K562 (cell line): Measurements from ENCODE around the gene DLK1. TPM values are rescaled to one million over a fixed set of nuclear protein-coding genes. Genes with fewer than 3 reads are reported as not detected.

Source experiments
- ELF4 ChIP-seq: fragments of 450-650 bp; formaldehyde crosslinking; IDR thresholded peaks from 2 replicates; pipeline ENCODE4 v1.4.0; 2022; ENCODE audit warnings: missing genetic modification characterization
- MAZ ChIP-seq, 2 experiments: fragments of 450-650 bp in 1 of 2; sonication (generic) in 1 of 2; formaldehyde crosslinking; IDR thresholded peaks in 1 of 2; conservative IDR thresholded peaks in 1 of 2; 2 replicates each; pipeline versions ENCODE4 v1.4.0 to v1.5.0; 2020; ENCODE audit warnings: mild to moderate bottlenecking in 1 of 2, missing genetic modification reagents in 1 of 2
- PHF20 ChIP-seq: fragments of 450-650 bp; IDR thresholded peaks from 2 replicates; pipeline ENCODE4 v1.6.1; 2018; ENCODE audit not compliant: partially characterized antibody
- PRPF4 ChIP-seq: fragments of 200-400 bp; formaldehyde crosslinking; IDR thresholded peaks from one replicate; pipeline ENCODE4 v1.6.1; 2017; ENCODE audit warnings: low read length, low read depth, mild to moderate bottlenecking; ENCODE audit not compliant: insufficient read depth, poor library complexity, severe bottlenecking
- PYGO2 ChIP-seq: fragments of 450-650 bp; IDR thresholded peaks from 2 replicates; pipeline ENCODE4 v1.6.1; 2016; ENCODE audit warnings: mild to moderate bottlenecking, missing genetic modification characterization, moderate library complexity, missing compliant biosample characterization
- RBM25 ChIP-seq: fragments of 200-400 bp; formaldehyde crosslinking; IDR thresholded peaks from 2 replicates; pipeline ENCODE4 v1.6.1; 2018; ENCODE audit warnings: low read length, low read depth, moderate library complexity; ENCODE audit not compliant: severe bottlenecking
- TCFL5 ChIP-seq: fragments of 250-450 bp; sonication (Bioruptor Pico); conservative IDR thresholded peaks from 2 replicates; pipeline ENCODE4 v1.6.1; 2021; ENCODE audit warnings: mild to moderate bottlenecking, moderate library complexity, matching md5 sums
- TOE1 ChIP-seq, 2 experiments: fragments of 450-650 bp in 1 of 2; sonication (generic) in 1 of 2; formaldehyde crosslinking in 1 of 2; IDR thresholded peaks; 2 replicates each; pipeline versions ENCODE4 v1.7.1 to v1.8.0; 2016 to 2022; ENCODE audit warnings: borderline replicate concordance in 2 of 2, mild to moderate bottlenecking in 2 of 2, antibody characterized with exemption in 1 of 2, inconsistent platforms in 1 of 2, low read depth in 1 of 2, missing genetic modification reagents in 1 of 2, moderate library complexity in 1 of 2
- TRIM24 ChIP-seq, 2 experiments: fragments of 450-650 bp; IDR thresholded peaks; 2 replicates each; pipeline ENCODE4 v1.6.1; 2016
- ZNF165 ChIP-seq: fragments of 250-450 bp; sonication (Bioruptor Pico); IDR thresholded peaks from 2 replicates; pipeline ENCODE4 v1.4.0; 2020; ENCODE audit warnings: borderline replicate concordance
- ZNF41 ChIP-seq: fragments of 250-450 bp; sonication (Bioruptor Pico); conservative IDR thresholded peaks from 2 replicates; pipeline ENCODE4 v1.4.0; 2020; ENCODE audit warnings: mild to moderate bottlenecking
- polyA plus RNA-seq, 8 experiments: library from polyadenylated mRNA; depleted of rRNA in 4 of 8; stranded (reverse) in 5 of 8; unstranded in 3 of 8; fragments of >200 nt; fragmentation: Nextera tagmentation in 2 of 8; fragmentation: Illumina TruSeq in 1 of 8; extraction: Ambion mirVana in 2 of 8; extraction: Trizol in 1 of 8; gene quantifications; 2 replicates each; pipeline versions ENCODE4 v1.2.1 to v1.2.3, GENCODE V29; 2011 to 2014; ENCODE audit warnings: inconsistent platforms in 1 of 8, missing spikeins in 1 of 8
- total RNA-seq, 7 experiments: library from RNA; depleted of rRNA in 6 of 7; stranded (reverse); fragments of >200 nt in 6 of 7; fragmentation: Illumina TruSeq in 2 of 7; extraction: Trizol in 2 of 7; gene quantifications; 2 replicates each; pipeline versions ENCODE4 v1.2.1 to v1.2.3, GENCODE V29; 2011 to 2021; ENCODE audit warnings: low replicate concordance in 1 of 7
- TF ChIP-seq, protein P1 (sequence below), 2 experiments: IDR thresholded peaks in 1 of 2; conservative IDR thresholded peaks in 1 of 2; 2 replicates each; pipeline ENCODE4 v1.6.1; 2016; ENCODE audit warnings: low read depth in 2 of 2, mild to moderate bottlenecking in 1 of 2, missing compliant biosample characterization in 1 of 2, missing genetic modification characterization in 1 of 2, moderate library complexity in 1 of 2
- TF ChIP-seq, protein P2 (sequence below): fragments of 250-450 bp; sonication (Bioruptor Pico); IDR thresholded peaks from 2 replicates; pipeline ENCODE4 v1.8.0; 2021; ENCODE audit warnings: mild to moderate bottlenecking, moderate library complexity
- TF ChIP-seq, protein P3 (sequence below): fragments of 450-650 bp; formaldehyde crosslinking; IDR thresholded peaks from 2 replicates; pipeline ENCODE4 v1.4.0; 2022; ENCODE audit warnings: missing genetic modification characterization
- TF ChIP-seq, protein P4 (sequence below): fragments of 450-650 bp; formaldehyde crosslinking; conservative IDR thresholded peaks from 2 replicates; pipeline ENCODE4 v1.4.0; 2022; ENCODE audit warnings: mild to moderate bottlenecking, missing genetic modification characterization
- TF ChIP-seq, protein P5 (sequence below): fragments of 250-450 bp; sonication (Bioruptor Pico); IDR thresholded peaks from 2 replicates; pipeline ENCODE4 v1.4.0; 2020; ENCODE audit warnings: mild to moderate bottlenecking
- TF ChIP-seq, protein P6 (sequence below): sonication (generic); formaldehyde crosslinking; IDR thresholded peaks from 2 replicates; pipeline ENCODE4 v1.8.0; 2023; ENCODE audit warnings: mild to moderate bottlenecking, missing genetic modification reagents

The DLK1 gene
- total and polyA plus RNA-seq, 9 of the 15 experiments (the other 6 are each of a cell fraction or from before 2014, with no cell fraction given), result 4.4 to 97.2 (median 15.3) TPM

DNA sequence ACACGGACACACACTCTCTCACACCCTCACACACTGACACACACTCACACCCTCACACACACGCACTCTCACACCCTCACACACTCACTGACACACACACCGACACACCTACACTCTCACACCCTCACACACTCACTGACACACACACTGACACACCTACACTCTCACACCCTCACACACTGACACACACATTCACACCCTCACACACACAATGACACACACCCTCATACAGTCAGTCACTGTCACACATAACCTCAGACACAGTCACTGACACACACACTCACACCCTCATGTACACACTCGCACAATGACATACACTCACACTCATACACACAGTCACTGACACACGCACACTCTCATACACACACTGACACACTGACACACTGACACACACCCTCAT is 19.8 kb upstream of the DLK1 start (continued):
- TF ChIP-seq, protein P1, sequence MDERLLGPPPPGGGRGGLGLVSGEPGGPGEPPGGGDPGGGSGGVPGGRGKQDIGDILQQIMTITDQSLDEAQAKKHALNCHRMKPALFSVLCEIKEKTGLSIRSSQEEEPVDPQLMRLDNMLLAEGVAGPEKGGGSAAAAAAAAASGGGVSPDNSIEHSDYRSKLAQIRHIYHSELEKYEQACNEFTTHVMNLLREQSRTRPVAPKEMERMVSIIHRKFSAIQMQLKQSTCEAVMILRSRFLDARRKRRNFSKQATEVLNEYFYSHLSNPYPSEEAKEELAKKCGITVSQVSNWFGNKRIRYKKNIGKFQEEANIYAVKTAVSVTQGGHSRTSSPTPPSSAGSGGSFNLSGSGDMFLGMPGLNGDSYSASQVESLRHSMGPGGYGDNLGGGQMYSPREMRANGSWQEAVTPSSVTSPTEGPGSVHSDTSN (CRISPR knock-in tag; IDR thresholded peaks at IDR 0.05; ENCODE audit: low read depth), result no peak
- TF ChIP-seq, protein P1 (tag; conservative IDR thresholded peaks at IDR 0.05; ENCODE audit: low read depth), result no peak
- TF ChIP-seq MAZ (CRISPR knock-in tag; conservative IDR thresholded peaks at IDR 0.05 in 1 of 2, IDR thresholded peaks at IDR 0.05 in 1 of 2), result no peak
- no peak for TF ChIP-seq ZNF41
- TF ChIP-seq, protein P2, sequence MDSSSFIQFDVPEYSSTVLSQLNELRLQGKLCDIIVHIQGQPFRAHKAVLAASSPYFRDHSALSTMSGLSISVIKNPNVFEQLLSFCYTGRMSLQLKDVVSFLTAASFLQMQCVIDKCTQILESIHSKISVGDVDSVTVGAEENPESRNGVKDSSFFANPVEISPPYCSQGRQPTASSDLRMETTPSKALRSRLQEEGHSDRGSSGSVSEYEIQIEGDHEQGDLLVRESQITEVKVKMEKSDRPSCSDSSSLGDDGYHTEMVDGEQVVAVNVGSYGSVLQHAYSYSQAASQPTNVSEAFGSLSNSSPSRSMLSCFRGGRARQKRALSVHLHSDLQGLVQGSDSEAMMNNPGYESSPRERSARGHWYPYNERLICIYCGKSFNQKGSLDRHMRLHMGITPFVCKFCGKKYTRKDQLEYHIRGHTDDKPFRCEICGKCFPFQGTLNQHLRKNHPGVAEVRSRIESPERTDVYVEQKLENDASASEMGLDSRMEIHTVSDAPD (CRISPR knock-in tag), result no peak
- TF ChIP-seq, protein P3, sequence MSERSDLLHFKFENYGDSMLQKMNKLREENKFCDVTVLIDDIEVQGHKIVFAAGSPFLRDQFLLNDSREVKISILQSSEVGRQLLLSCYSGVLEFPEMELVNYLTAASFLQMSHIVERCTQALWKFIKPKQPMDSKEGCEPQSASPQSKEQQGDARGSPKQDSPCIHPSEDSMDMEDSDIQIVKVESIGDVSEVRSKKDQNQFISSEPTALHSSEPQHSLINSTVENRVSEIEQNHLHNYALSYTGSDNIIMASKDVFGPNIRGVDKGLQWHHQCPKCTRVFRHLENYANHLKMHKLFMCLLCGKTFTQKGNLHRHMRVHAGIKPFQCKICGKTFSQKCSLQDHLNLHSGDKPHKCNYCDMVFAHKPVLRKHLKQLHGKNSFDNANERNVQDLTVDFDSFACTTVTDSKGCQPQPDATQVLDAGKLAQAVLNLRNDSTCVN (CRISPR knock-in tag), result 0 out of 2 replicates have a peak, but pooled peaks have one; percentile 17
- TF ChIP-seq ELF4 (CRISPR knock-in tag), result 0 out of 2 replicates have a peak, but pooled peaks have one; percentile 49
- TF ChIP-seq RBM25, result no peak
- TF ChIP-seq, protein P4, sequence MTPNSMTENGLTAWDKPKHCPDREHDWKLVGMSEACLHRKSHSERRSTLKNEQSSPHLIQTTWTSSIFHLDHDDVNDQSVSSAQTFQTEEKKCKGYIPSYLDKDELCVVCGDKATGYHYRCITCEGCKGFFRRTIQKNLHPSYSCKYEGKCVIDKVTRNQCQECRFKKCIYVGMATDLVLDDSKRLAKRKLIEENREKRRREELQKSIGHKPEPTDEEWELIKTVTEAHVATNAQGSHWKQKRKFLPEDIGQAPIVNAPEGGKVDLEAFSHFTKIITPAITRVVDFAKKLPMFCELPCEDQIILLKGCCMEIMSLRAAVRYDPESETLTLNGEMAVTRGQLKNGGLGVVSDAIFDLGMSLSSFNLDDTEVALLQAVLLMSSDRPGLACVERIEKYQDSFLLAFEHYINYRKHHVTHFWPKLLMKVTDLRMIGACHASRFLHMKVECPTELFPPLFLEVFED (CRISPR knock-in tag), result peak; percentile 48; the same call in 1 of the 2 replicates
- TF ChIP-seq TOE1 (IDR thresholded peaks at IDR 0.05; ENCODE audit: borderline replicate concordance), result peak; percentile 26; the same call in 1 of the 2 replicates
- TF ChIP-seq TOE1 (CRISPR knock-in tag; IDR thresholded peaks at IDR 0.05; ENCODE audit: borderline replicate concordance, low read depth), result no peak
- TF ChIP-seq, protein P5, sequence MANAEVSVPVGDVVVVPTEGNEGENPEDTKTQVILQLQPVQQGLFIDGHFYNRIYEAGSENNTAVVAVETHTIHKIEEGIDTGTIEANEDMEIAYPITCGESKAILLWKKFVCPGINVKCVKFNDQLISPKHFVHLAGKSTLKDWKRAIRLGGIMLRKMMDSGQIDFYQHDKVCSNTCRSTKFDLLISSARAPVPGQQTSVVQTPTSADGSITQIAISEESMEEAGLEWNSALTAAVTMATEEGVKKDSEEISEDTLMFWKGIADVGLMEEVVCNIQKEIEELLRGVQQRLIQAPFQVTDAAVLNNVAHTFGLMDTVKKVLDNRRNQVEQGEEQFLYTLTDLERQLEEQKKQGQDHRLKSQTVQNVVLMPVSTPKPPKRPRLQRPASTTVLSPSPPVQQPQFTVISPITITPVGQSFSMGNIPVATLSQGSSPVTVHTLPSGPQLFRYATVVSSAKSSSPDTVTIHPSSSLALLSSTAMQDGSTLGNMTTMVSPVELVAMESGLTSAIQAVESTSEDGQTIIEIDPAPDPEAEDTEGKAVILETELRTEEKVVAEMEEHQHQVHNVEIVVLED (CRISPR knock-in tag), result no peak
- TF ChIP-seq TRIM24 (IDR thresholded peaks at IDR 0.05), result no peak
- TF ChIP-seq PRPF4, result no peak
- no peak for TF ChIP-seq TCFL5
- no peak for TF ChIP-seq ZNF165 (CRISPR knock-in tag)
- peak; percentile 30 for TF ChIP-seq PHF20
- TF ChIP-seq, protein P6, sequence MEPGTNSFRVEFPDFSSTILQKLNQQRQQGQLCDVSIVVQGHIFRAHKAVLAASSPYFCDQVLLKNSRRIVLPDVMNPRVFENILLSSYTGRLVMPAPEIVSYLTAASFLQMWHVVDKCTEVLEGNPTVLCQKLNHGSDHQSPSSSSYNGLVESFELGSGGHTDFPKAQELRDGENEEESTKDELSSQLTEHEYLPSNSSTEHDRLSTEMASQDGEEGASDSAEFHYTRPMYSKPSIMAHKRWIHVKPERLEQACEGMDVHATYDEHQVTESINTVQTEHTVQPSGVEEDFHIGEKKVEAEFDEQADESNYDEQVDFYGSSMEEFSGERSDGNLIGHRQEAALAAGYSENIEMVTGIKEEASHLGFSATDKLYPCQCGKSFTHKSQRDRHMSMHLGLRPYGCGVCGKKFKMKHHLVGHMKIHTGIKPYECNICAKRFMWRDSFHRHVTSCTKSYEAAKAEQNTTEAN, result peak; percentile 97
- no peak for TF ChIP-seq PYGO2 (tag)
